ENCODE measurements around the gene CHMP5.

DNA sequence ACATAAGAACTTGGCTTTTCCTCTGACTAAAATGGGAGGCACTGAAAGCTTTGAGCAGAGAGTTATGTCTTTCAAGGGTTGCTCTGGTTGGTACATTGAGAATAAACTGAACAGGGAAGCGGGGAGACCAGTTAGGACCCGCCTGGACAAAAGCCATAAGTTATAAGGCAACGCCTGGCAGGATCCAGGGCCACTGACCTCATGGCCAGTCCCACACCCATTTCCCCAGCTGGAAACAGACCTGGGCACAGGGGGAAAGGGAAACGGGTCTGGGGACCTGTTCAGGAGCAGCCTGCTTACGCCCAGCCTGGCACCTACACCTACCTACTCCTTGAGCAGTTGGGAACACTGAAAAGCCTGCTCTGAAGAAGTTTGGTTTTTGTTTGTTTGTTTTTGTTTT lies 23.6 kb upstream of the CHMP5 start:
- TF ChIP-seq, protein P1, sequence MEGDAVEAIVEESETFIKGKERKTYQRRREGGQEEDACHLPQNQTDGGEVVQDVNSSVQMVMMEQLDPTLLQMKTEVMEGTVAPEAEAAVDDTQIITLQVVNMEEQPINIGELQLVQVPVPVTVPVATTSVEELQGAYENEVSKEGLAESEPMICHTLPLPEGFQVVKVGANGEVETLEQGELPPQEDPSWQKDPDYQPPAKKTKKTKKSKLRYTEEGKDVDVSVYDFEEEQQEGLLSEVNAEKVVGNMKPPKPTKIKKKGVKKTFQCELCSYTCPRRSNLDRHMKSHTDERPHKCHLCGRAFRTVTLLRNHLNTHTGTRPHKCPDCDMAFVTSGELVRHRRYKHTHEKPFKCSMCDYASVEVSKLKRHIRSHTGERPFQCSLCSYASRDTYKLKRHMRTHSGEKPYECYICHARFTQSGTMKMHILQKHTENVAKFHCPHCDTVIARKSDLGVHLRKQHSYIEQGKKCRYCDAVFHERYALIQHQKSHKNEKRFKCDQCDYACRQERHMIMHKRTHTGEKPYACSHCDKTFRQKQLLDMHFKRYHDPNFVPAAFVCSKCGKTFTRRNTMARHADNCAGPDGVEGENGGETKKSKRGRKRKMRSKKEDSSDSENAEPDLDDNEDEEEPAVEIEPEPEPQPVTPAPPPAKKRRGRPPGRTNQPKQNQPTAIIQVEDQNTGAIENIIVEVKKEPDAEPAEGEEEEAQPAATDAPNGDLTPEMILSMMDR (IDR thresholded peaks at IDR 0.05), result no peak
- TF ChIP-seq POLR2A (IDR thresholded peaks at IDR 0.05), result no peak

Measured in suprapubic skin (tissue), 3 donors.